Fibroblast of the conjunctiva (primary cell): ENCODE results near the gene FOXN3.

Experiments
- DNase-seq: peaks from one replicate; pipeline ENCODE4 v3.0.0-alpha.2; 2010; ENCODE audit warnings: low read depth

The FOXN3 gene

GRCh38 chr14:89408907-89409700 is 7.9 kb downstream of the FOXN3 start:
- no peak for DNase-seq

- DNase-seq = no peak
Measured at GRCh38 chr14:89407856-89408255, 9.2 kb downstream of the FOXN3 start.

GRCh38 chr14:89406941-89407340 is 10.1 kb downstream of the FOXN3 start:
- DNase-seq = no peak

GRCh38 chr14:89406361-89406760 is 10.7 kb downstream of the FOXN3 start:
- DNase-seq = no peak

GRCh38 chr14:89405712-89406111 is 11.3 kb downstream of the FOXN3 start:
- DNase-seq = no peak

- DNase-seq = no peak
Measured at GRCh38 chr14:89402363-89402762, 14.7 kb downstream of the FOXN3 start.

GRCh38 chr14:89401761-89402160 is 15.3 kb downstream of the FOXN3 start:
- no peak for DNase-seq

GRCh38 chr14:89401241-89401640 is 15.8 kb downstream of the FOXN3 start:
- DNase-seq = no peak

GRCh38 chr14:89400529-89400928 is 16.5 kb downstream of the FOXN3 start:
- no peak for DNase-seq

- DNase-seq = peak; percentile 77
Measured at GRCh38 chr14:89399594-89400068, 17.4 kb downstream of the FOXN3 start.

- no peak for DNase-seq
Measured at GRCh38 chr14:89399157-89399556, 17.9 kb downstream of the FOXN3 start.

GRCh38 chr14:89397569-89398230 is 19.3 kb downstream of the FOXN3 start:
- DNase-seq = no peak

GRCh38 chr14:89394972-89395371 is 22.1 kb downstream of the FOXN3 start:
- DNase-seq = no peak

GRCh38 chr14:89393222-89393745 is 23.7 kb downstream of the FOXN3 start:
- DNase-seq = no peak

GRCh38 chr14:89392181-89392580 is 24.9 kb downstream of the FOXN3 start:
- DNase-seq = no peak

GRCh38 chr14:89391556-89391955 is 25.5 kb downstream of the FOXN3 start:
- no peak for DNase-seq

GRCh38 chr14:89391123-89391522 is 25.9 kb downstream of the FOXN3 start:
- DNase-seq = no peak

- no peak for DNase-seq
Measured at GRCh38 chr14:89388853-89389252, 28.2 kb downstream of the FOXN3 start.

GRCh38 chr14:89387922-89388685 is 28.9 kb downstream of the FOXN3 start:
- DNase-seq = no peak

GRCh38 chr14:89386212-89386886 is 30.7 kb downstream of the FOXN3 start:
- DNase-seq = no peak

- no peak for DNase-seq
Measured at GRCh38 chr14:89384636-89385035, 32.4 kb downstream of the FOXN3 start.

GRCh38 chr14:89384023-89384422 is 33.0 kb downstream of the FOXN3 start:
- no peak for DNase-seq
